Loucy (cell line): ENCODE results near the gene MAFF.

Source experiments
- H2AFZ ChIP-seq: fragments of 200-600 bp; sonication (generic); 2 replicates; pipeline ENCODE4 v1.6.0; 2016; ENCODE audit warnings: antibody characterized with exemption, mild to moderate bottlenecking, low read length, moderate library complexity
- H3F3A ChIP-seq: fragments of 200-600 bp; 2 replicates; pipeline ENCODE4 v1.6.0; 2016; ENCODE audit warnings: antibody characterized with exemption, low read depth, mild to moderate bottlenecking
- H3K27me3 ChIP-seq: fragments of 200-600 bp; sonication (generic); 2 replicates; pipeline ENCODE4 v1.6.1; 2014; ENCODE audit warnings: low read length, mild to moderate bottlenecking; ENCODE audit not compliant: insufficient read depth, poor library complexity, severe bottlenecking
- H3K36me3 ChIP-seq: fragments of 200-600 bp; sonication (generic); 2 replicates; pipeline ENCODE4 v1.6.1; 2016; ENCODE audit warnings: low read length; ENCODE audit not compliant: insufficient read depth
- H3K4me1 ChIP-seq: fragments of 200-600 bp; sonication (generic); 2 replicates; pipeline ENCODE4 v1.5.1; 2014; ENCODE audit warnings: low read length, mild to moderate bottlenecking; ENCODE audit not compliant: insufficient read depth, poor library complexity, severe bottlenecking
- H3K4me2 ChIP-seq: fragments of 200-600 bp; sonication (generic); 2 replicates; pipeline ENCODE4 v1.6.0; 2014; ENCODE audit warnings: antibody characterized with exemption, low read length, low read depth, mild to moderate bottlenecking; ENCODE audit not compliant: poor library complexity, severe bottlenecking
- H3K4me3 ChIP-seq: fragments of 200-600 bp; sonication (generic); 2 replicates; pipeline ENCODE4 v1.5.1; 2014; ENCODE audit warnings: low read length, mild to moderate bottlenecking, mixed read lengths; ENCODE audit not compliant: poor library complexity, severe bottlenecking
- H3K79me2 ChIP-seq: fragments of 200-600 bp; sonication (generic); 2 replicates; pipeline ENCODE4 v1.6.1; 2014; ENCODE audit warnings: low read length; ENCODE audit not compliant: insufficient read depth
- H3K9ac ChIP-seq: fragments of 200-600 bp; sonication (generic); 2 replicates; pipeline ENCODE4 v1.6.0; 2014; ENCODE audit warnings: mild to moderate bottlenecking, low read depth, low read length, moderate library complexity; ENCODE audit not compliant: poor library complexity, severe bottlenecking
- H3K9me2 ChIP-seq: fragments of 200-600 bp; sonication (generic); replicated peaks from 2 replicates; pipeline ENCODE4 v1.6.1; 2016; ENCODE audit warnings: low read depth, low read length, mixed read lengths
- H3K9me3 ChIP-seq: fragments of 200-600 bp; sonication (generic); 2 replicates; pipeline ENCODE4 v1.6.1; 2014; ENCODE audit warnings: mild to moderate bottlenecking, antibody characterized with exemption, low read length, low read depth; ENCODE audit not compliant: insufficient read depth
- H4K20me1 ChIP-seq: fragments of 200-600 bp; sonication (generic); 2 replicates; pipeline ENCODE4 v1.6.0; 2014; ENCODE audit warnings: antibody characterized with exemption, low read length, mild to moderate bottlenecking; ENCODE audit not compliant: insufficient read depth, poor library complexity, severe bottlenecking
- EZH2phosphoT487 ChIP-seq: fragments of 200-600 bp; IDR thresholded peaks from 2 replicates; pipeline ENCODE4 v1.6.1; 2018; ENCODE audit warnings: antibody characterized with exemption, mild to moderate bottlenecking, moderate library complexity, borderline replicate concordance
- TF ChIP-seq, protein P1 (sequence below): fragments of 200-600 bp; sonication (generic); conservative IDR thresholded peaks from 2 replicates; pipeline ENCODE4 v1.5.1; 2014; ENCODE audit warnings: mild to moderate bottlenecking, antibody characterized with exemption, low read length

The MAFF gene

DNA sequence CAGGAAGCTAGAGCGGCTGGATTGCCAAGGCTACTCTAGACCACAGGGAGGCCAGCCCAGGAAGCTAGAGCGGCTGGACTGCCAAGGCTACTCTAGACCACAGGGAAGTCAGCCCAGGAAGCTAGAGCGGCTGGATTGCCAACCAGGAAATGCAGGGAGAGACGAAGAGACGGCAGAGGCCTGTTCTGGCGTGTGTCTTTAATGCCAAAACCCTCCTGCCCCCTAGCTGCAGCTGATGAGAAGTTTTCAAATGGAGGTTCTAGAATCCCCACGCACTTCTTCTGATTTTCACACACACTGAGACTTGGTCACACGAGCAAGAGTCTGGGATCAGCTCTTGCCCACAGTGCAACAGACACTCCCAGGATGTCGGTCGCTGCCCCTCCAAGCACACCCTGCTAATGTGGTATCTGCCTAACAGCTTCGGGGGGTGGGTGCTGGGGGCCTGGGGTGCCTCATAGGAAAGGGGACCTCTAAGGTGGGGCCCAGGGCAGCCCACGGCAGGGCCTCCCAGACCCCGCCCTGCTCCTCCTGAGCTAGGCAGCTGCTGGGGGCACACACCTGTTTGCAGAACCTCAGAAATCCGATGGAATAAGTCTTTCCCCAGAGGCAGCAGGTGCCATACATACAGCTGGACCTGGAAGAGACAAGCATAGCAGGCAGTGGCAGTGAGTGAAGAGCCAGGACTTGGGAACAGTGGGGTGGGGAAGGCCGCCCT is 28.5 kb downstream of the MAFF start:
- H3K36me3 ChIP-seq: peaks cover 15% of the 10 kb centered on the region; the same call in 1 of the 2 replicates

DNA sequence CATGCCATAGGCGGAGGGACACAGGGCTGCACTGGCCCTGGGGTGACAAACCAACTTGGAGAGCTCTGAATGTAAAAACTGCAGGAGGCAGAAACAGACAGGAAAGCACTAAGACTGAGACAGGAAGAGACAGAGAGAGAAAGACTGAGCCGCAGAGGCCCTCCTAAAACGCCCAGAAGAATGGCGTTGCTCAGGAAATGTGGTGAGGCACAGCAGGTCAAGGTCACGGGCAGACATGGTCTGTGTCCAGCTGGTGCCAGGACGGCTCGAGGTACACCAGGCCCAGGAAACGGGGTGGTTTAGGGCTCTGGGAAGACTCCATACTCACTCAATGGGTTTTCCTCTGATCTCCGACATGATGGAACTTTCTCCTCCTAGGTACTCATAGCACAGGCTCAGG is 29.1 kb downstream of the MAFF start:
- H3K36me3 ChIP-seq: peaks cover 15% of the 10 kb centered on the region; the same call in 1 of the 2 replicates
- no peak overlapping the region for H3K4me3 ChIP-seq
- no peaks in the 10 kb centered on the region for H3K79me2 ChIP-seq

More for the DNA sequence above, 28.5 kb downstream of the MAFF start:
- Histone ChIP-seq H3K27me3 (no peaks in the 10 kb centered on the region), H3K4me2 (no peak overlapping the region), H3K4me1 (no peaks in the 10 kb centered on the region), H3F3A (no peaks in the 10 kb centered on the region), H3K9me2 (no peaks in the 10 kb centered on the region), H3K9ac (no peak overlapping the region), H3K79me2 (no peaks in the 10 kb centered on the region), H2AFZ (no peak overlapping the region), H3K4me3 (no peak overlapping the region), H3K9me3 (no peaks in the 10 kb centered on the region), H4K20me1 (no peaks in the 10 kb centered on the region)
- no peak for TF ChIP-seq EZH2phosphoT487
- TF ChIP-seq, protein P1, sequence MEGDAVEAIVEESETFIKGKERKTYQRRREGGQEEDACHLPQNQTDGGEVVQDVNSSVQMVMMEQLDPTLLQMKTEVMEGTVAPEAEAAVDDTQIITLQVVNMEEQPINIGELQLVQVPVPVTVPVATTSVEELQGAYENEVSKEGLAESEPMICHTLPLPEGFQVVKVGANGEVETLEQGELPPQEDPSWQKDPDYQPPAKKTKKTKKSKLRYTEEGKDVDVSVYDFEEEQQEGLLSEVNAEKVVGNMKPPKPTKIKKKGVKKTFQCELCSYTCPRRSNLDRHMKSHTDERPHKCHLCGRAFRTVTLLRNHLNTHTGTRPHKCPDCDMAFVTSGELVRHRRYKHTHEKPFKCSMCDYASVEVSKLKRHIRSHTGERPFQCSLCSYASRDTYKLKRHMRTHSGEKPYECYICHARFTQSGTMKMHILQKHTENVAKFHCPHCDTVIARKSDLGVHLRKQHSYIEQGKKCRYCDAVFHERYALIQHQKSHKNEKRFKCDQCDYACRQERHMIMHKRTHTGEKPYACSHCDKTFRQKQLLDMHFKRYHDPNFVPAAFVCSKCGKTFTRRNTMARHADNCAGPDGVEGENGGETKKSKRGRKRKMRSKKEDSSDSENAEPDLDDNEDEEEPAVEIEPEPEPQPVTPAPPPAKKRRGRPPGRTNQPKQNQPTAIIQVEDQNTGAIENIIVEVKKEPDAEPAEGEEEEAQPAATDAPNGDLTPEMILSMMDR: peak; percentile 58

DNA sequence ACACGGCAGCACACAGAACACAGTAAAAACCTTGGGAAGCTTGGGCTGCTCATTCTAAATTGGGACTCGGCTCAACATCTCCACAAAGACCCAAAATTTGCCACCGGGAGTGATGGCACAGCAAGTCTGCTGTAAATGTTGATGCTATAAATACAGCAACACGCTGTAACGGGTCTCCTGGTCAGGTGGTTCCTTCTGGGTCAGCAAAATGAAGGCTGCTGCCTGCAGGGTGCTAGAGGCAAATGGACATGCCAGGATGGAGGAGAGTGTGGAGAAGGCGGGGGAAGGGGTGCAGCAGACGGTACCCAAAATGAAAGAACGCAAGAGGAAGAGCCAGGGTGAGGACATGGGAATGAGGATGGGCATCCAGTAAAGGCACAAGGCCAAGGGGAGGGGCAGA is 30.4 kb downstream of the MAFF start:
- no peaks in the 10 kb centered on the region for H3K9me2 ChIP-seq
- H3K27me3 ChIP-seq: no peaks in the 10 kb centered on the region
- no peak overlapping the region for H3K9ac ChIP-seq
- no peaks in the 10 kb centered on the region for H3K4me1 ChIP-seq
- peaks cover 15% of the 10 kb centered on the region; the same call in 1 of the 2 replicates for H3K36me3 ChIP-seq
- no peaks in the 10 kb centered on the region for H3K79me2 ChIP-seq
- no peaks in the 10 kb centered on the region for H3F3A ChIP-seq
- H3K4me3 ChIP-seq: no peak overlapping the region
- no peaks in the 10 kb centered on the region for H4K20me1 ChIP-seq
- no peaks in the 10 kb centered on the region for H3K9me3 ChIP-seq
- TF ChIP-seq EZH2phosphoT487: no peak
- TF ChIP-seq, protein P1: no peak
- no peak overlapping the region for H2AFZ ChIP-seq
- no peak overlapping the region for H3K4me2 ChIP-seq

More for the DNA sequence above, 29.1 kb downstream of the MAFF start:
- TF ChIP-seq, protein P1: no peak
- no peak for TF ChIP-seq EZH2phosphoT487
- H3K9ac ChIP-seq: no peak overlapping the region
- no peak overlapping the region for H3K4me2 ChIP-seq
- no peaks in the 10 kb centered on the region for H3K9me3 ChIP-seq
- H4K20me1 ChIP-seq: no peaks in the 10 kb centered on the region
- H3K4me1 ChIP-seq: no peaks in the 10 kb centered on the region
- H2AFZ ChIP-seq: no peak overlapping the region
- H3K27me3 ChIP-seq: no peaks in the 10 kb centered on the region
- no peaks in the 10 kb centered on the region for H3K9me2 ChIP-seq
- H3F3A ChIP-seq: no peaks in the 10 kb centered on the region
